Ascending aorta (tissue), 2 donors: Measurements from ENCODE around the gene VPS26A. TPM values are rescaled to one million over a fixed set of nuclear protein-coding genes. Genes with fewer than 3 reads are reported as not detected.
A peak's percentile ranks its signal among the peaks of the same experiment; 100 is the strongest.

Source experiments
- DNase-seq, 2 donors: peaks; one replicate each; pipeline ENCODE4 v3.0.0-alpha.2; 2019; ENCODE audit warnings: low spot score in 2 of 2
- H3K27ac ChIP-seq, 2 donors: fragments of 200-600 bp; sonication (generic); one replicate each; pipeline ENCODE4 v1.5.1; 2016 to 2017; ENCODE audit warnings: mild to moderate bottlenecking in 1 of 2
- H3K27me3 ChIP-seq: fragments of 200-600 bp; sonication (generic); one replicate; pipeline ENCODE4 v1.5.1; 2017
- H3K36me3 ChIP-seq, 2 donors: fragments of 200-600 bp; sonication (generic); one replicate each; pipeline ENCODE4 v1.5.1; 2016
- H3K4me1 ChIP-seq, 2 donors: fragments of 200-600 bp; sonication (generic); one replicate each; pipeline ENCODE4 v1.5.1; 2016 to 2017; ENCODE audit warnings: mild to moderate bottlenecking in 1 of 2
- H3K4me3 ChIP-seq, 2 donors: fragments of 200-600 bp; sonication (generic); one replicate each; pipeline ENCODE4 v1.5.1; 2016 to 2017; ENCODE audit warnings: mild to moderate bottlenecking in 1 of 2
- H3K9me3 ChIP-seq, 2 donors: fragments of 200-600 bp; sonication (generic); one replicate each; pipeline ENCODE4 v1.5.1; 2016
- intact Hi-C: fragments of 100-400 bp; cut with DNase I; formaldehyde crosslinking; loops from one replicate; pipeline ENCODE4 v1.15.1; 2023
- total RNA-seq: library from RNA; depleted of rRNA; stranded (reverse); fragments of >200 nt; gene quantifications from one replicate; pipeline ENCODE4 v1.1.0, GENCODE V29; 2016
- TF ChIP-seq, protein P1 (sequence below), 3 experiments: fragments of 200-600 bp in 2 of 3; fragments of 450-650 bp in 1 of 3; sonication (generic) in 2 of 3; IDR thresholded peaks; one replicate each; pipeline ENCODE4 v1.5.1; 2016 to 2019; ENCODE audit warnings: antibody characterized with exemption in 3 of 3, mild to moderate bottlenecking in 1 of 3, moderate library complexity in 1 of 3

VPS26A gene
- total RNA-seq, 1 donor from 2014 or later, result 26.0 TPM

DNA sequence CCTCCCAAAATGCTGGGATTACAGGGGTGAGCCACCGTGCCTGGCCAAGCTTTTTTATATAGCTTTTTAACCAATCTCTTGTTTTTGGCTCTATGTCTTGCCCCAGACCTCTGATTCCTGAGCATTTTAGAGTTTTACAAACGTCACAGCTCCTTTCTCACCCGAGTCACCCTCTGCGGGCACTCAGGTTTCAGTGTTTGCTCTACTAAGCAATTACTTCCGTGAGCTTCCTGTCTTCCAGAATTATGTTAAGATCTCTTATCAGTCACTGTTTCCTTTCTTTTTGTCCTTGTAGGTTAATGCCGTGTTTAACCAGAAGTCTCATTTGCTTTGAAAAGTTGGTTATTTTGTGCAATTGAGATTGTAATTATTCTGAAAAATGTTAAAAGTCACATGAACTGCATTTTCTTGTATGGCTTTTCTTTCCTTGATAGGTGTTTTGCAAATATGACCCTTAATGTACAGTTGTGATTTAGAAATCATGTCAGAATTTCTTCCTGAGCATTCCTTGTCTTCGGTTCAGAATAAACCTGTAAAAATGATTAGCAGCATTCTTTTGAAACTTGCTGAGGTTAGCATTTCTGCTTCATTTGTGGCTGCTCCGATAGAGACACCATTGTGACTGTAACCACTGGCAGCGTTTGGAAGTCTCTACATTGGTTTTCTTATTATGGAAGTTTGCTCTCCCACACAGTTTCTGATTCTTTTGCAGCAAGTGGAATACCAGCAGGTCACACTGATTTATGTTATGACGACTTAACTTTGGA, 91.6 kb downstream of the VPS26A start:
- H3K36me3 ChIP-seq, result no peaks in the 10 kb centered on the region
- TF ChIP-seq, protein P1, sequence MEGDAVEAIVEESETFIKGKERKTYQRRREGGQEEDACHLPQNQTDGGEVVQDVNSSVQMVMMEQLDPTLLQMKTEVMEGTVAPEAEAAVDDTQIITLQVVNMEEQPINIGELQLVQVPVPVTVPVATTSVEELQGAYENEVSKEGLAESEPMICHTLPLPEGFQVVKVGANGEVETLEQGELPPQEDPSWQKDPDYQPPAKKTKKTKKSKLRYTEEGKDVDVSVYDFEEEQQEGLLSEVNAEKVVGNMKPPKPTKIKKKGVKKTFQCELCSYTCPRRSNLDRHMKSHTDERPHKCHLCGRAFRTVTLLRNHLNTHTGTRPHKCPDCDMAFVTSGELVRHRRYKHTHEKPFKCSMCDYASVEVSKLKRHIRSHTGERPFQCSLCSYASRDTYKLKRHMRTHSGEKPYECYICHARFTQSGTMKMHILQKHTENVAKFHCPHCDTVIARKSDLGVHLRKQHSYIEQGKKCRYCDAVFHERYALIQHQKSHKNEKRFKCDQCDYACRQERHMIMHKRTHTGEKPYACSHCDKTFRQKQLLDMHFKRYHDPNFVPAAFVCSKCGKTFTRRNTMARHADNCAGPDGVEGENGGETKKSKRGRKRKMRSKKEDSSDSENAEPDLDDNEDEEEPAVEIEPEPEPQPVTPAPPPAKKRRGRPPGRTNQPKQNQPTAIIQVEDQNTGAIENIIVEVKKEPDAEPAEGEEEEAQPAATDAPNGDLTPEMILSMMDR (IDR thresholded peaks at IDR 0.05), result no peak
- H3K27me3 ChIP-seq, result no peaks in the 10 kb centered on the region
- H3K4me1 ChIP-seq, result no peaks in the 10 kb centered on the region
- DNase-seq, result peak in 1 of 2 donors; percentile 45
- intact Hi-C loops, result no loop called here
- no peak overlapping the region for H3K4me3 ChIP-seq
- no peak overlapping the region for H3K27ac ChIP-seq
- H3K9me3 ChIP-seq, result no peaks in the 10 kb centered on the region

DNA sequence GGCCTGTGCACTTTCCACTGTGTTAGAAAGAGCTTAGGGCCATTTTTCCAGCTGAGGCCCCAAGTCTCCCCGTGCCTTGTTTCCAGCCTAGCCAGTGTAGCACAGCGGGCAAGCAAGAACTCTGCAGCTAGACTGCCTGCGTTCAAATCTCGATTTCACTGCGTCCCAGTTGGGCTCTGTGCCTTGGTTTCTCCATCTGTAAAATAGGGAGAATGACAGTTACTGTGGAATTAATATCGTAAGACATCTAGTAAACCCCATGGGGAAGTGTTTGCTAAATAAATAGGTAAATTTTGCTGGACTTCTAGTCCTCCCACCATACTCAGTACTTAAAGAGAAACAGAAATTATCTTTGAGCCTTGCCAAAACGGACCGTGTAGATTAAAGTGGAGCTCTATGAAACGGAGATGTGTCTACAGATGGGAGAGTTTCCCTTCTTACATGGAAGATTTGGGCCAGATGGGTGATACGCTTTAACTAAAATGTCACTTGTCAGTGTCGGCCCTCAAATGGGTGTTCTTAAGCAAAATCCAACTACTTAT, 92.7 kb downstream of the VPS26A start:
- intact Hi-C loops, result no loop called here
- TF ChIP-seq, protein P1 (IDR thresholded peaks at IDR 0.05), result no peak

GRCh38 chr10:69217119-69217754, 93.3 kb downstream of the VPS26A start:
- TF ChIP-seq, protein P1 (IDR thresholded peaks at IDR 0.05), result no peak
- H3K4me1 ChIP-seq, result no peaks in the 10 kb centered on the region

More for the DNA sequence above, 92.7 kb downstream of the VPS26A start:
- Histone ChIP-seq H3K27ac (no peak overlapping the region), H3K4me3 (no peak overlapping the region), H3K27me3 (no peaks in the 10 kb centered on the region), H3K4me1 (no peaks in the 10 kb centered on the region), H3K36me3 (no peaks in the 10 kb centered on the region), H3K9me3 (no peaks in the 10 kb centered on the region)
- DNase-seq, result peak in 1 of 2 donors; percentile 28

DNA sequence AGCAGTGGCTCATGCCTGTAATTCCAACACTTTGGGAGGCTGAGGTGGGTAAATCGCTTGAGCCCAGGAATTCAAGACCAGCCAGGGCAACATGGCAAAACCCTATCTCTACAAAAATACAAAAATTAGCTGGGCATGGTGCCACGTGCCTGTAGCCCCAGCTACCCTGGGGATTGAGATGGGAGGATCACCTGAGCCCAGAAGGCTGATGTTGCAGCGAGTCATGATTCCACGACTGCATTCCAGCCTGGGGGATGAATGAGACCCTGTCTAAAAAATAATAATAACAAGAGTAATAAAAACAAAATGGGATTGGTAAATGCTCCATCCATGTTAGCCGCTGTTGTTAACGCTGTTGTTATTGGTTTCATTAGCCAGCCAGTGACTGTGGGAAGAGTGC, 94.9 kb downstream of the VPS26A start:
- H3K9me3 ChIP-seq, result no peaks in the 10 kb centered on the region
- no peaks in the 10 kb centered on the region for H3K36me3 ChIP-seq
- no peak overlapping the region for H3K27ac ChIP-seq
- intact Hi-C loops, result no loop called here
- no peaks in the 10 kb centered on the region for H3K27me3 ChIP-seq
- DNase-seq, result no peak
- no peak overlapping the region for H3K4me3 ChIP-seq
- TF ChIP-seq, protein P1 (IDR thresholded peaks at IDR 0.05), result no peak
- no peaks in the 10 kb centered on the region for H3K4me1 ChIP-seq

More at GRCh38 chr10:69217119-69217754, 93.3 kb downstream of the VPS26A start:
- Histone ChIP-seq H3K36me3 (no peaks in the 10 kb centered on the region), H3K9me3 (no peaks in the 10 kb centered on the region), H3K27me3 (no peaks in the 10 kb centered on the region), H3K27ac (no peak overlapping the region), H3K4me3 (no peak overlapping the region)
- no peak for DNase-seq
- intact Hi-C loops, result no loop called here

DNA sequence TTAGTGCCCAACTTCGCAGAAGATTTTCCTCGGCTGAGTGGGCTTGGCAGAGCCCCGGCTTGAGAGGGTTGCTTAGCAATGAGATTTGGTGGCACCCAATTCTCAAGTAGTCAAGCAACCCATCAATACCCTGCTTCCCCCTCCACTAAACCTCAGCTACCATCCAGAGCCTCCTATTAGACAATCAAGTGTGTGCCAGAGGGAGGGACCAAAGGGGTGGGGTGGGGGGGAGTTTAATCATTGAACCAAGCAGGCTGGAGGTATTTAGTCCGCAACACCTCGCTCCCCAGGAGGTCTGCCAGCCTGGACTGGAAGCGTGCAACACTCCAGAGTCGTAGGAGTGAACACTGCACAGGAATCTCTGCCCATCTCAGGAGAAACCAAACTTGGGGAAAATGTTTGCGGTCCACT, 96.1 kb downstream of the VPS26A start, which contains the start of gene HKDC1:
Gene HKDC1, plus strand, starts transcription at position 292 of the 411 bp plus-strand sequence. Its CDS starts 104 bp downstream, at position 396.
- Histone ChIP-seq H3K27ac (no peak within 1 kb of the TSS), H3K4me3 (no peak within 1 kb of the TSS), H3K4me1 (no peaks in the 10 kb centered on the region), H3K9me3 (no peaks in the 10 kb centered on the region), H3K27me3 (no peaks in the 10 kb centered on the region), H3K36me3 (no peaks in the 10 kb centered on the region)
- TF ChIP-seq, protein P1 (IDR thresholded peaks at IDR 0.05), result no peak
- no peak for DNase-seq
- intact Hi-C loops, result no loop called here
